BE2C (cell line): ENCODE results near the gene RPS6KB2.

ENCODE experiments used
- DNase-seq: peaks from one replicate; pipeline ENCODE4 v3.0.0-alpha.2; 2020
- H3K27me3 ChIP-seq: fragments of 250-450 bp; sonication (Bioruptor Pico); 2 replicates; pipeline ENCODE4 v1.5.1; 2020; ENCODE audit warnings: mild to moderate bottlenecking
- H3K36me3 ChIP-seq: fragments of 250-450 bp; sonication (Bioruptor Pico); 2 replicates; pipeline ENCODE4 v1.5.1; 2020; ENCODE audit warnings: mild to moderate bottlenecking
- H3K4me1 ChIP-seq: fragments of 250-450 bp; sonication (Bioruptor Pico); 2 replicates; pipeline ENCODE4 v1.5.1; 2020
- H3K4me3 ChIP-seq: 2 replicates; pipeline ENCODE4 v1.5.1; 2011; ENCODE audit warnings: low read depth, low read length
- H3K9me3 ChIP-seq: fragments of 250-450 bp; sonication (Bioruptor Pico); 2 replicates; pipeline ENCODE4 v1.5.1; 2020
- TF ChIP-seq, protein P1 (sequence below): IDR thresholded peaks from 2 replicates; pipeline ENCODE4 v1.5.1; 2012; ENCODE audit warnings: mild to moderate bottlenecking, low read depth, low read length

The RPS6KB2 gene

DNA sequence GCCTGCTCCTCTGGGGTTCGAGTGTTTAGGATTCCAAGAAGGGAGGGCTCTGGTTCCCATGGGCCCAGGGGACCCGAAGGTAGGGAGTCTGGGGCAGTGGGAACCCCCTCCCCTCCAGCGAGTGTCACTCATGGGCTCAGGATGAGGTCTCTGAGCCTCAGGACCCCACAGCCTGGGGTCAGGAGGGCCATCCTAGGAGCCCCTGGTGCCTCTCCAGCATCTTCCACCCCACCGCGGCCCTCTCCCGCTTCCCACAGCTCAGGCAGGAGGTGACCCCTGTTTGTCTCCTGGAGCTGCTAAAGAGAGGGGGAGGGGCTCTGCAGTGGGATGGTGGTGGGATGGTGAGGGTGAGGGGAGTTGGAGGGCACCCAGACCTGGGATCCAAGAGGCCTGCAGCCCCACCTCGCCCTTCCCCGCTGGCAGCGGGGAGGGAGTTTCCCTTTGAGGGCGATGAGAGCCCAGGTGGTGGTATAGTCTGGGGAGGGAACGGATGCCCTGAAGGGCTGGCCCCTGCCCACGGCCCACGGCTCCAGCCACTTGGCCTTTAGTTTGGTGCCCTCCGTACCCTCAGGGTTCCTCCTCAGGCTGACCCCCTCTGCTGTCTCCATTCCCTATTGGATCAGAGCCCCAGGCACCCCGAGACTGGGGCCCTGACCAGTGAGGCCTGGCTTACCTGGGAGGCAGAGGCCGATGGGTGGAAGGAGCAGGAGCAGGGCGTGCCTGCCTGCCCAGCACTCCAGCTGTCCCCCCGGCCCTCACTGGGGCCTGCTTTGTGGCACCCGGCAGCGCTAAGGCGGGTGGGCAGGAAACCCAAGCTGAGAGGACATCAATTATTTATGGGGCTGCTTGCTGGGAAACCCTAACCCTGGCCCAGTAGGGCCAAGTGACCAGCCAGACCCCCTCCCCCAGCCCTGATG is 25.8 kb downstream of the RPS6KB2 start:
- TF ChIP-seq, protein P1, sequence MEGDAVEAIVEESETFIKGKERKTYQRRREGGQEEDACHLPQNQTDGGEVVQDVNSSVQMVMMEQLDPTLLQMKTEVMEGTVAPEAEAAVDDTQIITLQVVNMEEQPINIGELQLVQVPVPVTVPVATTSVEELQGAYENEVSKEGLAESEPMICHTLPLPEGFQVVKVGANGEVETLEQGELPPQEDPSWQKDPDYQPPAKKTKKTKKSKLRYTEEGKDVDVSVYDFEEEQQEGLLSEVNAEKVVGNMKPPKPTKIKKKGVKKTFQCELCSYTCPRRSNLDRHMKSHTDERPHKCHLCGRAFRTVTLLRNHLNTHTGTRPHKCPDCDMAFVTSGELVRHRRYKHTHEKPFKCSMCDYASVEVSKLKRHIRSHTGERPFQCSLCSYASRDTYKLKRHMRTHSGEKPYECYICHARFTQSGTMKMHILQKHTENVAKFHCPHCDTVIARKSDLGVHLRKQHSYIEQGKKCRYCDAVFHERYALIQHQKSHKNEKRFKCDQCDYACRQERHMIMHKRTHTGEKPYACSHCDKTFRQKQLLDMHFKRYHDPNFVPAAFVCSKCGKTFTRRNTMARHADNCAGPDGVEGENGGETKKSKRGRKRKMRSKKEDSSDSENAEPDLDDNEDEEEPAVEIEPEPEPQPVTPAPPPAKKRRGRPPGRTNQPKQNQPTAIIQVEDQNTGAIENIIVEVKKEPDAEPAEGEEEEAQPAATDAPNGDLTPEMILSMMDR = no peak

DNA sequence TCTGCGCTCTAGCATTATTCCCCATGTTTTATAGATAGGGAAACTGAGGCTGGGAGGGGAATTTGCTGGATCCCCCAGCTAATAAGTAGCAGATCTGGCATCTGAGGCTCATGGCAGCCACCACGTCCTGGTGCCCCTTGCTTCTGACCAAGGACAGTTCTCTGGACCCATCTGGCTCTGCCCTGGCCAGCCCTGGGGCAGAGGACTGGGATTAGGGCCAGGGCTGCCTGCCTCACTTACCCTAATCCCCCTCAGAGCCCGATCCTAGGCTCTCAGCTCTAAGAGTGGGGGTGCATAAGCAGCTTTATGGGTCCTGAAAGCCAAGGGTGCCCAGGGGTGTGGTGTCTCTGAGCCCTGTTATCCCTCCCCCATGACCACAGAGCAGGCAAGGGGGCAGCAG is 26.8 kb downstream of the RPS6KB2 start, which contains the start of gene CABP4:
Gene CABP4 (plus strand): TSS at position 301 of the 400 bp plus-strand sequence. CDS start 70 bp downstream, at position 371.
- H3K9me3 ChIP-seq = no peaks in the 10 kb centered on the region
- H3K4me3 ChIP-seq = no peak within 1 kb of the TSS
- H3K27me3 ChIP-seq = no peaks in the 10 kb centered on the region
- no peaks in the 10 kb centered on the region for H3K4me1 ChIP-seq
- no peak for DNase-seq
- TF ChIP-seq, protein P1 = no peak
- no peaks in the 10 kb centered on the region for H3K36me3 ChIP-seq

More for the DNA sequence above, 25.8 kb downstream of the RPS6KB2 start:
- H3K27me3 ChIP-seq = no peaks in the 10 kb centered on the region
- DNase-seq = no peak
- no peaks in the 10 kb centered on the region for H3K4me1 ChIP-seq
- H3K4me3 ChIP-seq = no peak overlapping the region
- no peaks in the 10 kb centered on the region for H3K9me3 ChIP-seq
- H3K36me3 ChIP-seq = no peaks in the 10 kb centered on the region

DNA sequence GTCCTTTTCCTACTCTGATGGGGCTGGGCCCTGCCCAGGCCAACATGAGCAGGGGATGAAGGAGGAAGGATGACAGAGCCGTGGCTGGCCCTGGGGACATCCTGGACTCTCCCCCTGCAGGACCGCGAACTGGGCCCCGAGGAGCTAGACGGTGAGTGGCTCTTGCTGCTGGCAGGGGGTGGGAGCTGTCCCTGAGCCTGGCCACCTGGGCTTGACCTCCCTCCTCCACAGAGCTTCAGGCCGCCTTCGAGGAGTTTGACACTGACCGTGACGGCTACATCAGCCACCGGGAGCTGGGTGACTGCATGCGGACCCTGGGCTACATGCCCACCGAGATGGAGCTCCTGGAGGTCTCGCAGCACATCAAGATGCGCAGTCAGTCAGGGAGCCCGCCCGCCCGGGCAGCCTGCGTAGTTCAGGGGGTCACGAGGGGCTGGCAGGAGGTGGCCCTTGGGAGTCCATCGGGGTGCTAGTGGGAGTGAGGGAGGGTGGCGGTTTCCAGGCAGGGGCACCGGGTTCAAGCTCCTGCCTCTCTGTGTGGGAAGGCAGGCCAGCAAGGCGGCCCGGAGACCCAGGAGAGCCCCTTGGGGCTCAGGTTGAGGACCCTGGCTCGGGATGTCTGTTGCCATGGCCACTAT is 27.9 kb downstream of the RPS6KB2 start:
- Histone ChIP-seq H3K4me3 (no peak overlapping the region), H3K36me3 (no peaks in the 10 kb centered on the region), H3K27me3 (no peaks in the 10 kb centered on the region), H3K9me3 (no peaks in the 10 kb centered on the region), H3K4me1 (no peaks in the 10 kb centered on the region)
- no peak for DNase-seq
- TF ChIP-seq, protein P1 = no peak

DNA sequence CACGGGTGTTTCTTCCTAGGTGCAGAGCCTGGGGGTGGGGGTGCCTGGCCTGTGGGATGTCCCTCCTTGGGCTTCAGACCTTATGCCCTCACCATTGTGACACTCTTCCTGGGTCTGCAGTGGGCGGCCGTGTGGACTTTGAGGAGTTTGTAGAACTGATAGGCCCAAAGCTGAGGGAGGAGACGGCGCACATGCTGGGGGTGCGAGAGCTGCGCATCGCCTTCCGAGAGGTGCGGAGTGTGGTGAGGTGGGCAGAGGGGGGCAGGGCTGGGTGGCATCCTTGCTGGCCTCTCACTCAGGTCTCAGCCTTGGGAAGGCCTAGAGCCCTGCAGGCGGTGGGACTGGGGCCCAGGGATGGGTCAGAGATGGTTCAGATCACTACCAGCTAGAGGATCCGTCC is 29.2 kb downstream of the RPS6KB2 start:
- DNase-seq = no peak
- no peaks in the 10 kb centered on the region for H3K27me3 ChIP-seq
- TF ChIP-seq, protein P1 = no peak
- H3K9me3 ChIP-seq = no peaks in the 10 kb centered on the region
- no peaks in the 10 kb centered on the region for H3K36me3 ChIP-seq
- H3K4me1 ChIP-seq = no peaks in the 10 kb centered on the region
- H3K4me3 ChIP-seq = no peak overlapping the region

DNA sequence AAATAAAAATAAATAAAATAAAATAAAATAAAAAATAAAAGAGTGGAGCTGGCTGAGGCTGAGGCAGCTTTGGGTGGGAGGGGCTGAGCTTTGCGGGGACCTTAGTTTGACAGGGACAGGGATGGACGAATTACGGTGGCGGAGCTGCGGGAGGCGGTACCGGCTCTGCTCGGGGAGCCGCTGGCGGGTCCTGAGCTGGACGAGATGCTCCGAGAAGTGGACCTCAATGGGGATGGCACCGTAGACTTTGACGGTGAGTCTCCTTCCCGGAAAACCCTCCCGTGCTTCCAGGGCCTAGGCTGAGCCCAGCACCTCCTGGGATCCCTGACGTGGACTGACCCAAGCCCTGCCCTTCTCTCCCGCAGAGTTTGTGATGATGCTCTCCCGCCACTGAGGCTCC is 30.0 kb downstream of the RPS6KB2 start:
- Histone ChIP-seq H3K9me3 (no peaks in the 10 kb centered on the region), H3K4me1 (no peaks in the 10 kb centered on the region), H3K27me3 (no peaks in the 10 kb centered on the region), H3K4me3 (no peak overlapping the region), H3K36me3 (no peaks in the 10 kb centered on the region)
- DNase-seq = no peak
- TF ChIP-seq, protein P1 = no peak

DNA sequence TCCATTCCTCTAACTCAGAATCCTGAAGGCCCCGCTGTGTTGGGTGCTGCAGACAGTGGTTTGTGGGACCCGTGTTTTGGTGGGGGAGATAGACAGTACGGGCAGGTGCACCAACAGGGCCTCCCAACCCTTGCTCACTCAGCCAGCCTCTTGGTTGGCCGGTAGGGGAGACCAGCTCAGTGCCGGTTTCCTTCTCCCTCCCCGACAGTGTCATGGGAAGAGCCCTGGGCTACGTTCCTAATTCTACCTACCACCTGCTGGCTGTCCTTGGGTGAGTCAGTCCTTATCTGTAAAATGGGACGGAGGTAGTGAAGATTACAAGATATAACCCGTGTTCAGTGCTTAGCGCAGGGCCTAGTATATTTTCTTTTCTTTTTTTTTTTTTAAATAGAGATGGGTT is 34.9 kb downstream of the RPS6KB2 start:
- H3K4me1 ChIP-seq = peaks cover 8% of the 10 kb centered on the region
- TF ChIP-seq, protein P1 = no peak
- no peaks in the 10 kb centered on the region for H3K36me3 ChIP-seq
- DNase-seq = no peak
- no peaks in the 10 kb centered on the region for H3K27me3 ChIP-seq
- no peak overlapping the region for H3K4me3 ChIP-seq
- H3K9me3 ChIP-seq = no peaks in the 10 kb centered on the region
